ENCODE measurements around the gene NUF2. TPM values are rescaled to one million over a fixed set of nuclear protein-coding genes. Genes with fewer than 3 reads are reported as not detected.

NUF2 gene
- total RNA-seq, result 8.1 and 18.3 TPM in 2 replicates

DNA sequence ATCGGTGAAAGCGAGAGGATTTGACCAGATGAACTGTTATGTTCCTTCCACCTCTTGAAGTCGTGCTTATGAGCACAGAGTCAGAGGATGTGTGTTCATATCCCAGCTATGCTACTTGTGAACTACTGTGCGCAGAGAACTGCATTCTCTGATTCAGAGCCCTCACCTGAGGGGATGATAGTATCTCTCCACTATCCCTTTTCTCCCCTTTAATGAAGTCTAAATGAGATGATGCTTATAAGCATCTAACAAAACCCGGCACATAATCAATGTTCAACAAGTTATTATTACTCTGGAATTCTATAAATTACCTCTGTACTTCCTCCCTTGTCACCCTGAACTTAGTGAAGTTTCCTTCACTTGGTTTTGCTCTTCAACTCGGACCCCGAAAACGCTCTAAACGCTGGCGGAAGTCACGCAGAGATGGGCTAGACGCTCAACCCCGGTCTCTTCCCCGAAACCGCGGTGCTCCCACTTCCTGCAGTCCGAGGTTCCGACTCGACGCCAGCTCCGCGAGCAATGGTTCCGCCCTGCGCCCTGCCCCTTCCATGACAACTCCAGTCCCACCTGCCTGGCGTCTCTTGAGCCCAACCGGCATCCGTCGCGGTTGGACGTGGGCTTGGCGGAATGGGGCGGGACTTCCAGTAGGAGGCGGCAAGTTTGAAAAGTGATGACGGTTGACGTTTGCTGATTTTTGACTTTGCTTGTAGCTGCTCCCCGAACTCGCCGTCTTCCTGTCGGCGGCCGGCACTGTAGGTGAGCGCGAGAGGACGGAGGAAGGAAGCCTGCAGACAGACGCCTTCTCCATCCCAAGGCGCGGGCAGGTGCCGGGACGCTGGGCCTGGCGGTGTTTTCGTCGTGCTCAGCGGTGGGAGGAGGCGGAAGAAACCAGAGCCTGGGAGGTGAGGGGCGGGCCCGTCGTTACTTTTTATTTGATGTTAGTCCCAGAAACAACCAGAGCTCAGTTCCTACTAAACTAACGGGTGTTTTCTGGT lies at the start of gene NUF2:
TSS of gene NUF2 (plus strand) at position 644 of the 995 bp plus-strand sequence. CDS start 4,098 bp downstream, outside the sequence.

Other genes with a start within 250 kb of the NUF2 start
- 52.7 and 53.4 TPM in 2 replicates for gene RGS5, start 119.0 kb upstream of the NUF2 start, total RNA-seq

All from endothelial cell of coronary artery (primary cell).